HepG2 (cell line): ENCODE results near the gene THOC6. TPM values are rescaled to one million over a fixed set of nuclear protein-coding genes. Genes with fewer than 3 reads are reported as not detected.
A peak's percentile ranks its signal among the peaks of the same experiment; 100 is the strongest.

ENCODE experiments used
- CREM ChIP-seq, 2 experiments: sonication (generic) in 1 of 2; formaldehyde crosslinking in 1 of 2; IDR thresholded peaks; 2 replicates each; pipeline versions ENCODE4 v1.4.0 to v1.6.1; 2016 to 2020; ENCODE audit warnings: antibody characterized with exemption in 1 of 2, mild to moderate bottlenecking in 1 of 2, missing genetic modification reagents in 1 of 2
- CSRNP2 ChIP-seq: sonication (generic); formaldehyde crosslinking; conservative IDR thresholded peaks from 2 replicates; pipeline ENCODE4 v1.8.0; 2022; ENCODE audit warnings: low read depth, missing genetic modification reagents
- ELF1 ChIP-seq: sonication (generic); formaldehyde crosslinking; IDR thresholded peaks from 2 replicates; pipeline ENCODE4 v1.4.0; 2020; ENCODE audit warnings: missing genetic modification reagents
- ERF ChIP-seq: IDR thresholded peaks from 2 replicates; pipeline ENCODE4 v1.6.1; 2018; ENCODE audit warnings: missing biosample characterization, missing genetic modification reagents
- ETS1 ChIP-seq: sonication (generic); formaldehyde crosslinking; IDR thresholded peaks from 2 replicates; pipeline ENCODE4 v1.4.0; 2020; ENCODE audit warnings: missing genetic modification reagents
- HNRNPUL1 ChIP-seq: fragments of 200-400 bp; formaldehyde crosslinking; IDR thresholded peaks from 2 replicates; pipeline ENCODE4 v1.6.1; 2017; ENCODE audit warnings: low read depth, mild to moderate bottlenecking, low read length, moderate library complexity
- HOXA5 ChIP-seq: sonication (generic); formaldehyde crosslinking; IDR thresholded peaks from 2 replicates; pipeline ENCODE4 v1.4.0; 2020; ENCODE audit warnings: missing genetic modification reagents
- JUNB ChIP-seq: sonication (generic); formaldehyde crosslinking; IDR thresholded peaks from 2 replicates; pipeline ENCODE4 v1.8.0; 2022; ENCODE audit warnings: missing genetic modification reagents, mild to moderate bottlenecking, borderline replicate concordance
- KAT7 ChIP-seq: IDR thresholded peaks from 2 replicates; pipeline ENCODE4 v1.6.1; 2018; ENCODE audit warnings: borderline replicate concordance, missing compliant biosample characterization
- KMT2A ChIP-seq: sonication (generic); formaldehyde crosslinking; IDR thresholded peaks from 2 replicates; pipeline ENCODE4 v1.4.0; 2020; ENCODE audit warnings: missing genetic modification reagents
- RBFOX2 ChIP-seq: fragments of 200-400 bp; formaldehyde crosslinking; IDR thresholded peaks from 2 replicates; pipeline ENCODE4 v1.6.1; 2017; ENCODE audit warnings: low read depth, mild to moderate bottlenecking, low read length
- RCOR2 ChIP-seq: IDR thresholded peaks from 2 replicates; pipeline ENCODE4 v1.6.1; 2016; ENCODE audit warnings: missing biosample characterization, missing genetic modification reagents
- ZBTB42 ChIP-seq: sonication (generic); formaldehyde crosslinking; IDR thresholded peaks from 2 replicates; pipeline ENCODE4 v1.5.0; 2020; ENCODE audit warnings: mild to moderate bottlenecking, missing genetic modification reagents
- ZFP41 ChIP-seq: sonication (generic); formaldehyde crosslinking; IDR thresholded peaks from 2 replicates; pipeline ENCODE4 v1.4.0; 2020; ENCODE audit warnings: mild to moderate bottlenecking, missing genetic modification reagents, borderline replicate concordance
- ZNF12 ChIP-seq: sonication (generic); formaldehyde crosslinking; IDR thresholded peaks from 2 replicates; pipeline ENCODE4 v1.5.0; 2020; ENCODE audit warnings: missing genetic modification reagents
- ZNF329 ChIP-seq: sonication (generic); formaldehyde crosslinking; IDR thresholded peaks from 2 replicates; pipeline ENCODE4 v1.9.0; 2021; ENCODE audit warnings: low read depth, mild to moderate bottlenecking, missing genetic modification reagents
- ZNF34 ChIP-seq: sonication (generic); formaldehyde crosslinking; IDR thresholded peaks from 2 replicates; pipeline ENCODE4 v1.4.0; 2020; ENCODE audit warnings: mild to moderate bottlenecking, missing genetic modification reagents, borderline replicate concordance
- ZNF546 ChIP-seq: sonication (generic); formaldehyde crosslinking; conservative IDR thresholded peaks from 2 replicates; pipeline ENCODE4 v1.8.1; 2023; ENCODE audit warnings: mild to moderate bottlenecking, missing genetic modification reagents
- ZNF567 ChIP-seq: sonication (generic); formaldehyde crosslinking; IDR thresholded peaks from 2 replicates; pipeline ENCODE4 v1.8.1; 2023; ENCODE audit warnings: mild to moderate bottlenecking, missing genetic modification reagents, borderline replicate concordance
- polyA plus RNA-seq, 8 experiments: library from polyadenylated mRNA; depleted of rRNA in 3 of 8; stranded (reverse) in 7 of 8; unstranded in 1 of 8; fragments of >200 nt; fragmentation: Illumina TruSeq in 4 of 8; extraction: Trizol in 4 of 8; gene quantifications; 2 replicates each; pipeline versions ENCODE4 v1.2.1 to v1.2.3, GENCODE V29; 2011 to 2016; ENCODE audit warnings: low read depth in 4 of 8, missing spikeins in 1 of 8, mixed read lengths in 1 of 8; ENCODE audit not compliant: insufficient read depth in 1 of 8
- total RNA-seq, 5 experiments: library from RNA; depleted of rRNA; stranded (reverse); fragments of >200 nt; fragmentation: Illumina TruSeq; extraction: Trizol; gene quantifications; 2 replicates each; pipeline ENCODE4 v1.2.3, GENCODE V29; 2016; ENCODE audit warnings: low read depth in 1 of 5
- TF ChIP-seq, protein P1 (sequence below): sonication (generic); formaldehyde crosslinking; IDR thresholded peaks from 2 replicates; pipeline ENCODE4 v1.4.0; 2020; ENCODE audit warnings: mild to moderate bottlenecking, missing genetic modification reagents
- TF ChIP-seq, protein P2 (sequence below): sonication (generic); formaldehyde crosslinking; IDR thresholded peaks from 2 replicates; pipeline ENCODE4 v1.4.0; 2020; ENCODE audit warnings: missing genetic modification reagents, borderline replicate concordance

The THOC6 gene
- total and polyA plus RNA-seq, 2 of the 13 experiments (the other 11 are each of a cell fraction or from before 2014, with no cell fraction given): 32.1 to 37.0 TPM

DNA sequence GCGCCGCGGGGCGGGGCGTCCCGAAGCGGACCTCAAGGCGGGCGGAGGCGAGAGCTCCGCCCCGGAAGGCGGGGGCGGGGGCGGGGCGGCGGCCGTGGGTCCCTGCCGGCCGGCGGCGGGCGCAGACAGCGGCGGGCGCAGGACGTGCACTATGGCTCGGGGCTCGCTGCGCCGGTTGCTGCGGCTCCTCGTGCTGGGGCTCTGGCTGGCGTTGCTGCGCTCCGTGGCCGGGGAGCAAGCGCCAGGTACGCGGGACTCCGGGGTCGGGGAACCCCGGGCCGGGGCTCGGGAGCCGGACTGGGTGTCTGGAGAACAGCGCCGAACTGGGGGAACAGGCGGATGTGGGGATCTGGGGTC lies 3.6 kb upstream of the THOC6 start, which contains the start of gene TNFRSF12A (continued):
- TF ChIP-seq, protein P1, sequence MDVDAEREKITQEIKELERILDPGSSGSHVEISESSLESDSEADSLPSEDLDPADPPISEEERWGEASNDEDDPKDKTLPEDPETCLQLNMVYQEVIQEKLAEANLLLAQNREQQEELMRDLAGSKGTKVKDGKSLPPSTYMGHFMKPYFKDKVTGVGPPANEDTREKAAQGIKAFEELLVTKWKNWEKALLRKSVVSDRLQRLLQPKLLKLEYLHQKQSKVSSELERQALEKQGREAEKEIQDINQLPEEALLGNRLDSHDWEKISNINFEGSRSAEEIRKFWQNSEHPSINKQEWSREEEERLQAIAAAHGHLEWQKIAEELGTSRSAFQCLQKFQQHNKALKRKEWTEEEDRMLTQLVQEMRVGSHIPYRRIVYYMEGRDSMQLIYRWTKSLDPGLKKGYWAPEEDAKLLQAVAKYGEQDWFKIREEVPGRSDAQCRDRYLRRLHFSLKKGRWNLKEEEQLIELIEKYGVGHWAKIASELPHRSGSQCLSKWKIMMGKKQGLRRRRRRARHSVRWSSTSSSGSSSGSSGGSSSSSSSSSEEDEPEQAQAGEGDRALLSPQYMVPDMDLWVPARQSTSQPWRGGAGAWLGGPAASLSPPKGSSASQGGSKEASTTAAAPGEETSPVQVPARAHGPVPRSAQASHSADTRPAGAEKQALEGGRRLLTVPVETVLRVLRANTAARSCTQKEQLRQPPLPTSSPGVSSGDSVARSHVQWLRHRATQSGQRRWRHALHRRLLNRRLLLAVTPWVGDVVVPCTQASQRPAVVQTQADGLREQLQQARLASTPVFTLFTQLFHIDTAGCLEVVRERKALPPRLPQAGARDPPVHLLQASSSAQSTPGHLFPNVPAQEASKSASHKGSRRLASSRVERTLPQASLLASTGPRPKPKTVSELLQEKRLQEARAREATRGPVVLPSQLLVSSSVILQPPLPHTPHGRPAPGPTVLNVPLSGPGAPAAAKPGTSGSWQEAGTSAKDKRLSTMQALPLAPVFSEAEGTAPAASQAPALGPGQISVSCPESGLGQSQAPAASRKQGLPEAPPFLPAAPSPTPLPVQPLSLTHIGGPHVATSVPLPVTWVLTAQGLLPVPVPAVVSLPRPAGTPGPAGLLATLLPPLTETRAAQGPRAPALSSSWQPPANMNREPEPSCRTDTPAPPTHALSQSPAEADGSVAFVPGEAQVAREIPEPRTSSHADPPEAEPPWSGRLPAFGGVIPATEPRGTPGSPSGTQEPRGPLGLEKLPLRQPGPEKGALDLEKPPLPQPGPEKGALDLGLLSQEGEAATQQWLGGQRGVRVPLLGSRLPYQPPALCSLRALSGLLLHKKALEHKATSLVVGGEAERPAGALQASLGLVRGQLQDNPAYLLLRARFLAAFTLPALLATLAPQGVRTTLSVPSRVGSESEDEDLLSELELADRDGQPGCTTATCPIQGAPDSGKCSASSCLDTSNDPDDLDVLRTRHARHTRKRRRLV (CRISPR knock-in tag): no peak
- TF ChIP-seq KMT2A (CRISPR knock-in tag) (no peak), CREM (IDR thresholded peaks at IDR 0.05) (no peak), CREM (CRISPR knock-in tag; IDR thresholded peaks at IDR 0.05) (no peak), ZNF546 (CRISPR knock-in tag) (peak; percentile 42; the same call in 1 of the 2 replicates), ETS1 (CRISPR knock-in tag) (0 out of 2 replicates have a peak, but pooled peaks have one; percentile 30), RCOR2 (CRISPR knock-in tag) (no peak), KAT7 (no peak), ZBTB42 (CRISPR knock-in tag) (0 out of 2 replicates have a peak, but pooled peaks have one; percentile 35), HNRNPUL1 (no peak), ZNF34 (CRISPR knock-in tag) (0 out of 2 replicates have a peak, but pooled peaks have one; percentile 39), ZFP41 (CRISPR knock-in tag) (no peak), ZNF12 (CRISPR knock-in tag) (no peak), ZNF567 (CRISPR knock-in tag) (no peak), ZNF329 (CRISPR knock-in tag) (0 out of 2 replicates have a peak, but pooled peaks have one; percentile 26), CSRNP2 (no peak), RBFOX2 (peak; percentile 91), ELF1 (CRISPR knock-in tag) (no peak), ERF (peak; percentile 61; the same call in 1 of the 2 replicates), JUNB (CRISPR knock-in tag) (no peak), HOXA5 (0 out of 2 replicates have a peak, but pooled peaks have one; percentile 40)
- TF ChIP-seq, protein P2, sequence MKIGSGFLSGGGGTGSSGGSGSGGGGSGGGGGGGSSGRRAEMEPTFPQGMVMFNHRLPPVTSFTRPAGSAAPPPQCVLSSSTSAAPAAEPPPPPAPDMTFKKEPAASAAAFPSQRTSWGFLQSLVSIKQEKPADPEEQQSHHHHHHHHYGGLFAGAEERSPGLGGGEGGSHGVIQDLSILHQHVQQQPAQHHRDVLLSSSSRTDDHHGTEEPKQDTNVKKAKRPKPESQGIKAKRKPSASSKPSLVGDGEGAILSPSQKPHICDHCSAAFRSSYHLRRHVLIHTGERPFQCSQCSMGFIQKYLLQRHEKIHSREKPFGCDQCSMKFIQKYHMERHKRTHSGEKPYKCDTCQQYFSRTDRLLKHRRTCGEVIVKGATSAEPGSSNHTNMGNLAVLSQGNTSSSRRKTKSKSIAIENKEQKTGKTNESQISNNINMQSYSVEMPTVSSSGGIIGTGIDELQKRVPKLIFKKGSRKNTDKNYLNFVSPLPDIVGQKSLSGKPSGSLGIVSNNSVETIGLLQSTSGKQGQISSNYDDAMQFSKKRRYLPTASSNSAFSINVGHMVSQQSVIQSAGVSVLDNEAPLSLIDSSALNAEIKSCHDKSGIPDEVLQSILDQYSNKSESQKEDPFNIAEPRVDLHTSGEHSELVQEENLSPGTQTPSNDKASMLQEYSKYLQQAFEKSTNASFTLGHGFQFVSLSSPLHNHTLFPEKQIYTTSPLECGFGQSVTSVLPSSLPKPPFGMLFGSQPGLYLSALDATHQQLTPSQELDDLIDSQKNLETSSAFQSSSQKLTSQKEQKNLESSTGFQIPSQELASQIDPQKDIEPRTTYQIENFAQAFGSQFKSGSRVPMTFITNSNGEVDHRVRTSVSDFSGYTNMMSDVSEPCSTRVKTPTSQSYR (CRISPR knock-in tag): no peak
